Upper lobe of left lung (tissue), 6 donors: ENCODE data around the gene STIL. TPM values are rescaled to one million over a fixed set of nuclear protein-coding genes. Genes with fewer than 3 reads are reported as not detected.
A peak's percentile ranks its signal among the peaks of the same experiment; 100 is the strongest.

Source experiments
- ATAC-seq, 2 donors: fragments of 200-7000 bp; cut with Tn5 transposase; one replicate each; pipeline ENCODE4 v1.9.1; 2022; ENCODE audit warnings: mild to moderate bottlenecking in 2 of 2, moderate library complexity in 2 of 2; ENCODE audit not compliant: low FRiP score in 2 of 2
- DNase-seq, 2 donors: peaks; one replicate each; pipeline ENCODE4 v3.0.0-alpha.2; 2019 to 2020
- H3K27ac ChIP-seq, 4 donors: fragments of 200-600 bp; sonication (generic); one replicate each; pipeline ENCODE4 v1.5.1; 2016 to 2019
- H3K27me3 ChIP-seq, 4 donors: fragments of 200-600 bp; sonication (generic); one replicate each; pipeline ENCODE4 v1.5.1; 2017 to 2019
- H3K36me3 ChIP-seq, 4 donors: fragments of 200-600 bp; sonication (generic); one replicate each; pipeline ENCODE4 v1.5.1; 2016 to 2019
- H3K4me1 ChIP-seq, 4 donors: fragments of 200-600 bp; sonication (generic); one replicate each; pipeline ENCODE4 v1.5.1; 2018 to 2019
- H3K4me3 ChIP-seq, 4 donors: fragments of 200-600 bp; sonication (generic); one replicate each; pipeline ENCODE4 v1.5.1; 2017 to 2019; ENCODE audit warnings: mild to moderate bottlenecking in 2 of 4, moderate library complexity in 1 of 4
- H3K9me3 ChIP-seq, 4 donors: fragments of 200-600 bp; sonication (generic); one replicate each; pipeline ENCODE4 v1.5.1; 2018 to 2019
- EP300 ChIP-seq, 4 donors: sonication (generic); formaldehyde crosslinking; IDR thresholded peaks; one replicate each; pipeline ENCODE4 v1.5.1; 2017; ENCODE audit warnings: antibody characterized with exemption in 4 of 4, control low read depth in 2 of 4
- POLR2A ChIP-seq, 4 donors: fragments of 450-650 bp; IDR thresholded peaks; one replicate each; pipeline ENCODE4 v1.5.1; 2016 to 2017; ENCODE audit warnings: antibody characterized with exemption in 4 of 4, mild to moderate bottlenecking in 2 of 4
- POLR2AphosphoS5 ChIP-seq, 2 donors: sonication (generic); formaldehyde crosslinking; IDR thresholded peaks; one replicate each; pipeline ENCODE4 v1.5.1; 2017; ENCODE audit warnings: antibody characterized with exemption in 2 of 2
- WGBS, 2 donors: methylation state at CpG; one replicate each; pipeline ENCODE4 v1.1.5; 2017 to 2018; 5-methylcytosine and 5-hydroxymethylcytosine counted together
- total RNA-seq, 6 donors: library from RNA; depleted of rRNA in 4 of 6; stranded (reverse); fragments of >200 nt in 4 of 6; gene quantifications; one replicate each; pipeline versions ENCODE4 v1.1.0 to v1.2.1, GENCODE V29; 2016 to 2021
- TF ChIP-seq, protein P1 (sequence below), 6 experiments: fragments of 450-650 bp in 4 of 6; fragments of 200-600 bp in 2 of 6; sonication (generic) in 2 of 6; IDR thresholded peaks; one replicate each; pipeline ENCODE4 v1.5.1; 2016 to 2019; ENCODE audit warnings: antibody characterized with exemption in 6 of 6
- donor health status: DM: no; HTN: no; CAD: no; lungs with moderate emphysema.
- donor health status: DM: no; HTN: yes; CAD: no; lungs with severe emphysema.

Gene STIL
- total RNA-seq, 6 donors from 2014 or later, result 1.1 to 7.0 (median 2.9) TPM

DNA sequence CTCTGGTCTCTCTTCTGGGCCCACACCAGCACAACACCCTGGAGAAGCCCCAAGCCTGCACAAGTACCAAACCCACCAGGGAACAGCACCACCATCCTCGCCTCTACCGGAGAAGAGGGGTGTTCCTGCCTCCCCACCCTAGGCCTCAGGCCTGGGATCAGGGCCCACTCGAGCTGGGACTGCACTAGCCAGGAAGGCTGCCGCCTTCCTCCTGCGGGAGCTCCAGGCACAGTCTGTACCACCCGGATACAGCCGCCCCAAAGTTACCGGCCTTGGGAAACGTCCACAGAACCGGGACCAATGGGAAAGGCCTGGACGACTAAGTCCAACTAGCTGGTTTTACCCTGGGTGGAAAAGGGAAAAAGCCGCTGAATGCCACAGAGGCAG lies 85.3 kb downstream of the STIL start:
- H3K4me3 ChIP-seq, result peak overlapping the region in 3 of 4 donors; percentile 33 to 47 (median 44)
- peak; percentile 41 to 60 for TF ChIP-seq POLR2AphosphoS5 (IDR thresholded peaks at IDR 0.05)
- TF ChIP-seq EP300 (IDR thresholded peaks at IDR 0.05), result no peak
- peak in 3 of 4 donors; percentile 40 to 44 (median 40) for TF ChIP-seq POLR2A (IDR thresholded peaks at IDR 0.05)
- TF ChIP-seq, protein P1, sequence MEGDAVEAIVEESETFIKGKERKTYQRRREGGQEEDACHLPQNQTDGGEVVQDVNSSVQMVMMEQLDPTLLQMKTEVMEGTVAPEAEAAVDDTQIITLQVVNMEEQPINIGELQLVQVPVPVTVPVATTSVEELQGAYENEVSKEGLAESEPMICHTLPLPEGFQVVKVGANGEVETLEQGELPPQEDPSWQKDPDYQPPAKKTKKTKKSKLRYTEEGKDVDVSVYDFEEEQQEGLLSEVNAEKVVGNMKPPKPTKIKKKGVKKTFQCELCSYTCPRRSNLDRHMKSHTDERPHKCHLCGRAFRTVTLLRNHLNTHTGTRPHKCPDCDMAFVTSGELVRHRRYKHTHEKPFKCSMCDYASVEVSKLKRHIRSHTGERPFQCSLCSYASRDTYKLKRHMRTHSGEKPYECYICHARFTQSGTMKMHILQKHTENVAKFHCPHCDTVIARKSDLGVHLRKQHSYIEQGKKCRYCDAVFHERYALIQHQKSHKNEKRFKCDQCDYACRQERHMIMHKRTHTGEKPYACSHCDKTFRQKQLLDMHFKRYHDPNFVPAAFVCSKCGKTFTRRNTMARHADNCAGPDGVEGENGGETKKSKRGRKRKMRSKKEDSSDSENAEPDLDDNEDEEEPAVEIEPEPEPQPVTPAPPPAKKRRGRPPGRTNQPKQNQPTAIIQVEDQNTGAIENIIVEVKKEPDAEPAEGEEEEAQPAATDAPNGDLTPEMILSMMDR (IDR thresholded peaks at IDR 0.05), result no peak
- H3K27me3 ChIP-seq, result peaks cover 0 to 70% (median 43%) of the 10 kb centered on the region in 4 donors
- ATAC-seq (peak in 1 of 2 donors; percentile 47), DNase-seq (no peak)
- peaks cover 39 to 62% (median 42%) of the 10 kb centered on the region in 4 donors for H3K4me1 ChIP-seq
- H3K9me3 ChIP-seq, result no peaks in the 10 kb centered on the region
- peaks cover 0 to 7% (median 0%) of the 10 kb centered on the region in 4 donors for H3K36me3 ChIP-seq
- peak overlapping the region; percentile 84 to 91 (median 88) for H3K27ac ChIP-seq
- 29 to 51% methylated on average over 10 to 12 of the region's 12 CpGs for WGBS, 2 donors

DNA sequence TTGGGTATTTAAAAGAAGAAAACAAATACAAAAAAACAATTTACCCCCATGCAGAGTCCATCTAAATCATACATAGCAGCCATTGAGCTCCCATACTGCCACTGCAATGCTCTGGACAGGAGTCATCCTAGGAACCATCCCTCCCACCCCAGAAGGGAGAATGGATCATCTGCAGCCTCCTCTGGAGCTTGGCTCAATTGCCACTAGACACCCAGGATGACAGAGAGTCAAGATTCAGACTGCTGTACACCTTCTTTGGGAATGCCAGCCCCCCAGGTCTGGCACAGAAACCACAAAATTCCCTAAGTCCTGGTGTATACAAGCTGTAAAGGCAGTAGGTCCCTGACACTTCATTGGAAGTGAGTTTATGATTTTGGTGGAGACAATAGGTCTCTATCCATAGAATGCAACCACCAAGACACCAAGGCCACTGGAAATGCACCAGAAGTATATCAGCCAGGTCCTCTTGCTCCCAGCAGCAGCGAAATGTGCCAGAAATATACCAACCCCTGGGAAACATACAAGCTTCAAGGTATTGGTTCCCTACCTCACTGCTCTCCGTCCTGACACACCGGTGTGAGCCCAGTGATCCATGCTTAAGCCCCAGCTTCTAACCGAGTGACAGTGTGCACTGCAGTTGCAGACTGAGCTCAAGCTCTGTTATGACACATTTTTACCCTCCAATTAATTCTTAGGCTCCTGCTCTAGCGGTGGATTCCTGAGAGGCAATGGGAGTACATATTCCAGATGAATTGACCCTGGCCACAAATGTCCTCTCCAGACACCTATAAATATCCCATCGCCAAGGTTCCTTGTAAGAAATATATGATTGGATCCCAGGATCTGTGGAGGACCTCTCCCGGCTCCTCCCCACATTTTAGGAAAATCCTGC lies 86.4 kb downstream of the STIL start:
- TF ChIP-seq POLR2AphosphoS5 (IDR thresholded peaks at IDR 0.05), result no peak
- TF ChIP-seq POLR2A (IDR thresholded peaks at IDR 0.05), result no peak
- TF ChIP-seq, protein P1 (IDR thresholded peaks at IDR 0.05), result no peak
- no peak for TF ChIP-seq EP300 (IDR thresholded peaks at IDR 0.05)
- WGBS, 2 donors, result 65 to 68% methylated on average over 7 of the region's 7 CpGs
- Histone ChIP-seq H3K4me1 (peaks cover 36 to 62% (median 40%) of the 10 kb centered on the region in 4 donors), H3K4me3 (peak overlapping the region in 2 of 4 donors; percentile 44 to 47), H3K27ac (peak overlapping the region; percentile 84 to 91 (median 88)), H3K9me3 (no peaks in the 10 kb centered on the region), H3K27me3 (peaks cover 0 to 65% (median 43%) of the 10 kb centered on the region in 4 donors), H3K36me3 (peaks cover 0 to 11% (median 0%) of the 10 kb centered on the region in 4 donors)
- no peak for ATAC-seq
- no peak for DNase-seq

DNA sequence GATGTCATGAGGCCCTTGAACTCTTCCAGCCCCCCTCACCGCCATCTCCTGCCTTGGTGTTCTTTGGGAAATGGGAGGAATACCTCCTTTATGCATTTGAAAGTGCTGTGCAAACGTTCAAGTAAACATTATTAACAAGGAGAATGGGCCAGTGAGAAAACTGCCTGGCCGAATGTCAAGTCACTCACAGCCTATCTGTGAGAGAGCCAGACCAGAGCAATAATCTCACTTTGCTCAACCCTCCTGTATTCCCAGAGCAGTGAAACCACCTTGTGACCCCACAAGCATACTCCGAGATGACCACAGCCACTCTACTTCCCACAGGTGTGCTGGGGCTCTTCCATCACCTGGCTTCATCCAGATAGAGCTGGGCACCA lies 87.1 kb downstream of the STIL start:
- Histone ChIP-seq H3K27ac (peak overlapping the region; percentile 52 to 91 (median 72)), H3K4me3 (peak overlapping the region in 3 of 4 donors; percentile 34 to 46 (median 44)), H3K36me3 (peaks cover 0 to 12% (median 0%) of the 10 kb centered on the region in 4 donors), H3K9me3 (no peaks in the 10 kb centered on the region), H3K27me3 (peaks cover 0 to 58% (median 37%) of the 10 kb centered on the region in 4 donors), H3K4me1 (peaks cover 32 to 56% (median 34%) of the 10 kb centered on the region in 4 donors)
- TF ChIP-seq POLR2AphosphoS5 (IDR thresholded peaks at IDR 0.05) (no peak), POLR2A (IDR thresholded peaks at IDR 0.05) (no peak), EP300 (IDR thresholded peaks at IDR 0.05) (no peak)
- TF ChIP-seq, protein P1 (IDR thresholded peaks at IDR 0.05), result no peak
- ATAC-seq (no peak), DNase-seq (no peak)
- WGBS, 2 donors, result 51 to 53% methylated on average over 3 to 4 of the region's 4 CpGs

DNA sequence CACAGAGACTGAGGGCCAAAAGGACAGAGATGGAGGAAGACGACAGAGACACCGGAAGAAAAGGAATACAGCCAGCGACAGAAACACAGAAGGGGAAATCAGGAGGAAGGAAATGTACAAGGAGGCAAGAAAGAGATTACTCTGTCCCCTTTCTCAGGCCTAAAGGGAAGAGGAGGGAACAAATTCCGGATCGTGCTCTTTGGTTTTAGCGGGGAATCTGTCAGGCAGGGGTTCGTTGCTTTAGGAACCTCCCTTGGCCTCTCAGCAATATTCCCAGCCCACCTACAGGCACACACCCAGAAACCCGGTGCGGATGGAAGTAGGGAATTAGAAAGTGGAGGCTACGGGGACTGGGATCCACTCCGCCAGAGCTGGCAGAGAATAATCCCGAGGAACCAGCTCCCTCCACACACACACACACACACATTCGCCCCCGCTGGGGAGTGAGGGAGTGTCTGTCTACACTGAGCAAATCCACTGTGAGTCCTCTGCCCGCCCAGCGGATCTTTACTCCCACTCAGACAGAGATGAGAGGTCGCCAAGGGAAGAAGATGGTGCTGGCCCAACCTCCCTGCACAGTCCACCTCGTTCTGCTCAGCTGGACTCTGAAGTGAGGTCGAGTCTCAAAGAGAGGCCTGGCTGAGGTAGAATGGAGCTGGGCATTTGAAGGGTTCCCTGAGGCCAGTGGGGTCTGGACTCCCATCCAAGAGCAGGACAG lies 87.7 kb downstream of the STIL start:
- Histone ChIP-seq H3K4me1 (peaks cover 28 to 51% (median 29%) of the 10 kb centered on the region in 4 donors), H3K36me3 (peaks cover 0 to 16% (median 0%) of the 10 kb centered on the region in 4 donors), H3K27me3 (peaks cover 0 to 52% (median 32%) of the 10 kb centered on the region in 4 donors), H3K4me3 (peak overlapping the region in 3 of 4 donors; percentile 34 to 46 (median 44)), H3K9me3 (no peaks in the 10 kb centered on the region), H3K27ac (peak overlapping the region; percentile 52 to 91 (median 72))
- ATAC-seq (no peak), DNase-seq (no peak)
- no peak for TF ChIP-seq EP300 (IDR thresholded peaks at IDR 0.05)
- no peak for TF ChIP-seq POLR2AphosphoS5 (IDR thresholded peaks at IDR 0.05)
- no peak for TF ChIP-seq POLR2A (IDR thresholded peaks at IDR 0.05)
- TF ChIP-seq, protein P1 (IDR thresholded peaks at IDR 0.05), result no peak
- WGBS, 2 donors, result 26 to 32% methylated on average over 19 of the region's 19 CpGs
